Measurements from ENCODE around the gene ADAMTS12. TPM values are rescaled to one million over a fixed set of nuclear protein-coding genes. Genes with fewer than 3 reads are reported as not detected.

The ADAMTS12 gene
- total and polyA plus RNA-seq, 2 of the 8 experiments (the other 6 are each of a cell fraction or from before 2014, with no cell fraction given): 6.4 to 12.8 TPM

- TF ChIP-seq SP1 (IDR thresholded peaks at IDR 0.05; ENCODE audit: low read depth, low read length) (no peak), POU5F1 (IDR thresholded peaks at IDR 0.05; ENCODE audit: low read depth, low read length) (no peak)
Measured at GRCh38 chr5:33685873-33686755, 205.7 kb downstream of the ADAMTS12 start (continued).

Measured in H1 (cell line).